Measurements from ENCODE around the gene LRRK1.
A peak's percentile ranks its signal among the peaks of the same experiment; 100 is the strongest.

Gene LRRK1

GRCh38 chr15:100918690-100919480 is at the start of gene LRRK1:
TSS of gene LRRK1 (plus strand) at chr15:100919357. CDS start at chr15:100924633, 5,276 bp downstream.
- peak; percentile 18 to 23 for DNase-seq

- peak; percentile 47 to 58 for DNase-seq
Measured at GRCh38 chr15:100873029-100873677, 46.0 kb upstream of the LRRK1 start.

- DNase-seq = no peak
Measured at GRCh38 chr15:100875495-100875894, 43.7 kb upstream of the LRRK1 start.

GRCh38 chr15:100875976-100876375 is 43.2 kb upstream of the LRRK1 start:
- DNase-seq = no peak

GRCh38 chr15:100877551-100877950 is 41.6 kb upstream of the LRRK1 start:
- no peak for DNase-seq

GRCh38 chr15:100878130-100878529 is 41.0 kb upstream of the LRRK1 start:
- no peak for DNase-seq

- no peak for DNase-seq
Measured at GRCh38 chr15:100878648-100879047, 40.5 kb upstream of the LRRK1 start.

GRCh38 chr15:100879061-100879463 is 40.1 kb upstream of the LRRK1 start:
- no peak for DNase-seq

GRCh38 chr15:100879464-100880138 is 39.6 kb upstream of the LRRK1 start, which contains the start of gene ALDH1A3:
TSS of gene ALDH1A3 (plus strand) at chr15:100879831. CDS start at chr15:100879908, 77 bp downstream.
- DNase-seq = peak; percentile 20 to 24

- DNase-seq = no peak
Measured at GRCh38 chr15:100880139-100880896, 38.8 kb upstream of the LRRK1 start.

GRCh38 chr15:100880897-100881242 is 38.3 kb upstream of the LRRK1 start:
- DNase-seq = no peak

- DNase-seq = no peak
Measured at GRCh38 chr15:100881573-100882336, 37.4 kb upstream of the LRRK1 start.

- no peak for DNase-seq
Measured at GRCh38 chr15:100885116-100885515, 34.0 kb upstream of the LRRK1 start.

- DNase-seq = no peak
Measured at GRCh38 chr15:100885811-100886210, 33.3 kb upstream of the LRRK1 start.

GRCh38 chr15:100887211-100887913 is 31.8 kb upstream of the LRRK1 start:
- DNase-seq = no peak

- DNase-seq = no peak
Measured at GRCh38 chr15:100889385-100890050, 29.6 kb upstream of the LRRK1 start.

- DNase-seq = no peak
Measured at GRCh38 chr15:100890051-100890720, 29.0 kb upstream of the LRRK1 start.

- no peak for DNase-seq
Measured at GRCh38 chr15:100890850-100891249, 28.3 kb upstream of the LRRK1 start.

GRCh38 chr15:100891307-100892012 is 27.7 kb upstream of the LRRK1 start:
- DNase-seq = no peak

- DNase-seq = no peak
Measured at GRCh38 chr15:100892013-100892355, 27.2 kb upstream of the LRRK1 start.
